Liver (tissue), 9 donors: ENCODE measurements around the gene AK5. TPM values are rescaled to one million over a fixed set of nuclear protein-coding genes. Genes with fewer than 3 reads are reported as not detected.

Experiments used
- DNase-seq: peaks from one replicate; pipeline ENCODE4 v3.0.0-alpha.2; 2017; ENCODE audit warnings: low spot score
- H3K27ac ChIP-seq, 2 donors: one replicate each; pipeline ENCODE4 v1.7.0; 2013; ENCODE audit warnings: inconsistent platforms in 2 of 2, low read length in 2 of 2, control low read depth in 1 of 2, low read depth in 1 of 2, mild to moderate bottlenecking in 1 of 2
- H3K27me3 ChIP-seq, 4 donors: one replicate each; pipeline versions ENCODE4 v1.6.1 to v1.7.0; 2013; ENCODE audit warnings: low read length in 3 of 4, inconsistent platforms in 1 of 4, mild to moderate bottlenecking in 1 of 4, moderate library complexity in 1 of 4; ENCODE audit not compliant: control insufficient read depth in 4 of 4, insufficient read depth in 4 of 4
- H3K36me3 ChIP-seq, 4 donors: one replicate each; pipeline versions ENCODE4 v1.6.1 to v1.7.0; 2013; ENCODE audit warnings: low read length in 3 of 4, mild to moderate bottlenecking in 3 of 4, low read depth in 1 of 4, moderate library complexity in 1 of 4; ENCODE audit not compliant: control insufficient read depth in 4 of 4, insufficient read depth in 3 of 4
- H3K4me1 ChIP-seq, 4 donors: one replicate each; pipeline versions ENCODE4 v1.6.1 to v1.7.0; 2013; ENCODE audit warnings: low read length in 3 of 4, mild to moderate bottlenecking in 3 of 4, moderate library complexity in 1 of 4; ENCODE audit not compliant: control insufficient read depth in 4 of 4, insufficient read depth in 4 of 4
- H3K4me3 ChIP-seq, 3 donors: one replicate each; pipeline versions ENCODE4 v1.6.1 to v1.7.0; 2013; ENCODE audit warnings: low read length in 3 of 3, control low read depth in 1 of 3, low read depth in 1 of 3, mild to moderate bottlenecking in 1 of 3
- H3K9ac ChIP-seq, 2 donors: one replicate each; pipeline ENCODE4 v1.7.0; 2013; ENCODE audit warnings: low read length in 2 of 2, mild to moderate bottlenecking in 2 of 2, moderate library complexity in 2 of 2, control low read depth in 1 of 2, low read depth in 1 of 2
- H3K9me3 ChIP-seq, 4 donors: one replicate each; pipeline versions ENCODE4 v1.6.1 to v1.7.0; 2013; ENCODE audit warnings: low read length in 3 of 4; ENCODE audit not compliant: control insufficient read depth in 4 of 4
- EGR1 ChIP-seq, 2 donors: IDR thresholded peaks; 2 replicates each; pipeline ENCODE4 v1.6.1; 2016 to 2018; ENCODE audit warnings: antibody characterized with exemption in 2 of 2, low read depth in 2 of 2
- FOXA1 ChIP-seq: IDR thresholded peaks from 2 replicates; pipeline ENCODE4 v1.6.1; 2016; ENCODE audit warnings: antibody characterized with exemption
- FOXA2 ChIP-seq: IDR thresholded peaks from 2 replicates; pipeline ENCODE4 v1.6.1; 2016; ENCODE audit warnings: antibody characterized with exemption
- GABPA ChIP-seq, 2 donors: IDR thresholded peaks in 1 of 2; conservative IDR thresholded peaks in 1 of 2; 2 replicates each; pipeline ENCODE4 v1.6.1; 2016; ENCODE audit warnings: antibody characterized with exemption in 2 of 2, mild to moderate bottlenecking in 1 of 2, moderate library complexity in 1 of 2
- HNF4A ChIP-seq, 2 donors: conservative IDR thresholded peaks; 2 replicates each; pipeline ENCODE4 v1.6.1; 2016; ENCODE audit warnings: antibody characterized with exemption in 2 of 2, mild to moderate bottlenecking in 2 of 2
- HNF4G ChIP-seq: IDR thresholded peaks from 2 replicates; pipeline ENCODE4 v1.6.1; 2016; ENCODE audit warnings: antibody characterized with exemption
- JUND ChIP-seq, 2 donors: IDR thresholded peaks; 2 replicates each; pipeline ENCODE4 v1.6.1; 2016; ENCODE audit warnings: antibody characterized with exemption in 2 of 2
- NR2F2 ChIP-seq: IDR thresholded peaks from 2 replicates; pipeline ENCODE4 v1.6.1; 2016; ENCODE audit warnings: antibody characterized with exemption
- RAD21 ChIP-seq, 2 donors: IDR thresholded peaks; 2 replicates each; pipeline ENCODE4 v1.6.1; 2016; ENCODE audit warnings: antibody characterized with exemption in 2 of 2, mild to moderate bottlenecking in 2 of 2
- RXRA ChIP-seq, 2 donors: IDR thresholded peaks; 2 replicates each; pipeline ENCODE4 v1.6.1; 2017 to 2018; ENCODE audit warnings: antibody characterized with exemption in 2 of 2, mild to moderate bottlenecking in 1 of 2
- SP1 ChIP-seq: IDR thresholded peaks from 2 replicates; pipeline ENCODE4 v1.6.1; 2018; ENCODE audit warnings: antibody characterized with exemption, mild to moderate bottlenecking
- TAF1 ChIP-seq: conservative IDR thresholded peaks from 2 replicates; pipeline ENCODE4 v1.6.1; 2016; ENCODE audit warnings: antibody characterized with exemption, mild to moderate bottlenecking
- YY1 ChIP-seq: IDR thresholded peaks from 2 replicates; pipeline ENCODE4 v1.6.1; 2016; ENCODE audit warnings: antibody characterized with exemption, mild to moderate bottlenecking
- WGBS: extraction: QIAGEN DNeasy Blood & Tissue Kit; methylation state at CpG from one replicate; pipeline ENCODE4 v1.1.7; 2013; 5-methylcytosine and 5-hydroxymethylcytosine counted together
- polyA plus RNA-seq, 2 donors: library from polyadenylated mRNA; stranded (reverse) in 1 of 2; unstranded in 1 of 2; fragments of 200-250 nt in 1 of 2; fragments of >200 nt in 1 of 2; fragmentation: Nextera tagmentation in 1 of 2; extraction: Ambion mirVana in 1 of 2; gene quantifications; one replicate each; pipeline versions ENCODE4 v1.2.1 to v1.2.3, GENCODE V29; 2013 to 2015
- total RNA-seq, 2 donors: library from RNA; depleted of rRNA; stranded (reverse); fragments of >200 nt; gene quantifications; one replicate each; pipeline ENCODE4 v1.2.3, GENCODE V29; 2014
- TF ChIP-seq, protein P1 (sequence below): IDR thresholded peaks from 2 replicates; pipeline ENCODE4 v1.6.1; 2016; ENCODE audit warnings: antibody characterized with exemption
- TF ChIP-seq, protein P2 (sequence below): fragments of 150-350 bp; IDR thresholded peaks from 2 replicates; pipeline ENCODE4 v1.5.1; 2017; ENCODE audit warnings: improper control_type of control experiment, low read depth, low read length; ENCODE audit not compliant: missing input control
- TF ChIP-seq, protein P3 (sequence below): IDR thresholded peaks from 2 replicates; pipeline ENCODE4 v1.6.1; 2016; ENCODE audit warnings: antibody characterized with exemption
- TF ChIP-seq, protein P4 (sequence below): IDR thresholded peaks from 2 replicates; pipeline ENCODE4 v1.6.1; 2016; ENCODE audit warnings: antibody characterized with exemption
- TF ChIP-seq, protein P5 (sequence below): IDR thresholded peaks from 2 replicates; pipeline ENCODE4 v1.6.1; 2016; ENCODE audit warnings: antibody characterized with exemption, mild to moderate bottlenecking
- donor health status: healthy.
- donor health status: healthy.
- donor health status: healthy.
- donor health status: healthy.
- donor health status: healthy.

The AK5 gene
- total and polyA plus RNA-seq, 4 donors = 0.12 to 0.33 (median 0.23) TPM

DNA sequence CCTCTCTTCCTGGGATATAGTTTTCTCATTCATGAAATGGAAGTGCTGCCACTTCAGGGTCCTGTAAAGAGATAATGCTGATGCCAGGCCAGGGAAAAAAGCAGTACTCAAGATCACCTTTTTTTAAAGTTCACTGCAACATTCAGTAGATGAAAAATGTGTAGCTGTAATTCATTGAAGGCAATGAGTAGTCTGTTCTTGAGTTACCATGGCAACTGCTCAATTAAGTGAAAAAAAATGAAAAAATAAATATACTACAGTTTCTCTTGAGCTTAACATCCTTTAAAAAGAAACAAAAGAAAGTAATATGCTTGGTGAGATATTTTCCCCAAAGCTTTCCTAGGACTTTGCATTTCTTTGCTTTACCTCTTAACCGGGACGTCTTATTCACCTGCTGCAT lies 183.3 kb downstream of the AK5 start:
- H3K27me3 ChIP-seq = no peaks in the 10 kb centered on the region
- WGBS = 91% methylated on average over 2 of the region's 2 CpGs
- H3K27ac ChIP-seq = no peak overlapping the region
- no peaks in the 10 kb centered on the region for H3K9me3 ChIP-seq
- no peak overlapping the region for H3K4me3 ChIP-seq
- no peak for DNase-seq
- H3K36me3 ChIP-seq = no peaks in the 10 kb centered on the region
- no peaks in the 10 kb centered on the region for H3K4me1 ChIP-seq
- TF ChIP-seq GABPA (IDR thresholded peaks at IDR 0.05 in 1 of 2, conservative IDR thresholded peaks at IDR 0.05 in 1 of 2) = no peak
- no peak for TF ChIP-seq YY1
- no peak for TF ChIP-seq SP1
- TF ChIP-seq RAD21 (IDR thresholded peaks at IDR 0.05) = no peak
- TF ChIP-seq, protein P1, sequence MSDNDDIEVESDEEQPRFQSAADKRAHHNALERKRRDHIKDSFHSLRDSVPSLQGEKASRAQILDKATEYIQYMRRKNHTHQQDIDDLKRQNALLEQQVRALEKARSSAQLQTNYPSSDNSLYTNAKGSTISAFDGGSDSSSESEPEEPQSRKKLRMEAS = no peak
- TF ChIP-seq JUND (IDR thresholded peaks at IDR 0.05) = no peak
- no peak for TF ChIP-seq RXRA (IDR thresholded peaks at IDR 0.05)
- TF ChIP-seq, protein P2, sequence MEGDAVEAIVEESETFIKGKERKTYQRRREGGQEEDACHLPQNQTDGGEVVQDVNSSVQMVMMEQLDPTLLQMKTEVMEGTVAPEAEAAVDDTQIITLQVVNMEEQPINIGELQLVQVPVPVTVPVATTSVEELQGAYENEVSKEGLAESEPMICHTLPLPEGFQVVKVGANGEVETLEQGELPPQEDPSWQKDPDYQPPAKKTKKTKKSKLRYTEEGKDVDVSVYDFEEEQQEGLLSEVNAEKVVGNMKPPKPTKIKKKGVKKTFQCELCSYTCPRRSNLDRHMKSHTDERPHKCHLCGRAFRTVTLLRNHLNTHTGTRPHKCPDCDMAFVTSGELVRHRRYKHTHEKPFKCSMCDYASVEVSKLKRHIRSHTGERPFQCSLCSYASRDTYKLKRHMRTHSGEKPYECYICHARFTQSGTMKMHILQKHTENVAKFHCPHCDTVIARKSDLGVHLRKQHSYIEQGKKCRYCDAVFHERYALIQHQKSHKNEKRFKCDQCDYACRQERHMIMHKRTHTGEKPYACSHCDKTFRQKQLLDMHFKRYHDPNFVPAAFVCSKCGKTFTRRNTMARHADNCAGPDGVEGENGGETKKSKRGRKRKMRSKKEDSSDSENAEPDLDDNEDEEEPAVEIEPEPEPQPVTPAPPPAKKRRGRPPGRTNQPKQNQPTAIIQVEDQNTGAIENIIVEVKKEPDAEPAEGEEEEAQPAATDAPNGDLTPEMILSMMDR = no peak
- no peak for TF ChIP-seq TAF1
- no peak for TF ChIP-seq HNF4A (conservative IDR thresholded peaks at IDR 0.05)
- TF ChIP-seq, protein P3, sequence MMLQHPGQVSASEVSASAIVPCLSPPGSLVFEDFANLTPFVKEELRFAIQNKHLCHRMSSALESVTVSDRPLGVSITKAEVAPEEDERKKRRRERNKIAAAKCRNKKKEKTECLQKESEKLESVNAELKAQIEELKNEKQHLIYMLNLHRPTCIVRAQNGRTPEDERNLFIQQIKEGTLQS = no peak
- TF ChIP-seq HNF4G = no peak
- no peak for TF ChIP-seq FOXA2
- TF ChIP-seq NR2F2 = no peak
- TF ChIP-seq FOXA1 = no peak
- TF ChIP-seq, protein P4, sequence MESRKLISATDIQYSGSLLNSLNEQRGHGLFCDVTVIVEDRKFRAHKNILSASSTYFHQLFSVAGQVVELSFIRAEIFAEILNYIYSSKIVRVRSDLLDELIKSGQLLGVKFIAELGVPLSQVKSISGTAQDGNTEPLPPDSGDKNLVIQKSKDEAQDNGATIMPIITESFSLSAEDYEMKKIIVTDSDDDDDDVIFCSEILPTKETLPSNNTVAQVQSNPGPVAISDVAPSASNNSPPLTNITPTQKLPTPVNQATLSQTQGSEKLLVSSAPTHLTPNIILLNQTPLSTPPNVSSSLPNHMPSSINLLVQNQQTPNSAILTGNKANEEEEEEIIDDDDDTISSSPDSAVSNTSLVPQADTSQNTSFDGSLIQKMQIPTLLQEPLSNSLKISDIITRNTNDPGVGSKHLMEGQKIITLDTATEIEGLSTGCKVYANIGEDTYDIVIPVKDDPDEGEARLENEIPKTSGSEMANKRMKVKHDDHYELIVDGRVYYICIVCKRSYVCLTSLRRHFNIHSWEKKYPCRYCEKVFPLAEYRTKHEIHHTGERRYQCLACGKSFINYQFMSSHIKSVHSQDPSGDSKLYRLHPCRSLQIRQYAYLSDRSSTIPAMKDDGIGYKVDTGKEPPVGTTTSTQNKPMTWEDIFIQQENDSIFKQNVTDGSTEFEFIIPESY = no peak
- TF ChIP-seq, protein P5, sequence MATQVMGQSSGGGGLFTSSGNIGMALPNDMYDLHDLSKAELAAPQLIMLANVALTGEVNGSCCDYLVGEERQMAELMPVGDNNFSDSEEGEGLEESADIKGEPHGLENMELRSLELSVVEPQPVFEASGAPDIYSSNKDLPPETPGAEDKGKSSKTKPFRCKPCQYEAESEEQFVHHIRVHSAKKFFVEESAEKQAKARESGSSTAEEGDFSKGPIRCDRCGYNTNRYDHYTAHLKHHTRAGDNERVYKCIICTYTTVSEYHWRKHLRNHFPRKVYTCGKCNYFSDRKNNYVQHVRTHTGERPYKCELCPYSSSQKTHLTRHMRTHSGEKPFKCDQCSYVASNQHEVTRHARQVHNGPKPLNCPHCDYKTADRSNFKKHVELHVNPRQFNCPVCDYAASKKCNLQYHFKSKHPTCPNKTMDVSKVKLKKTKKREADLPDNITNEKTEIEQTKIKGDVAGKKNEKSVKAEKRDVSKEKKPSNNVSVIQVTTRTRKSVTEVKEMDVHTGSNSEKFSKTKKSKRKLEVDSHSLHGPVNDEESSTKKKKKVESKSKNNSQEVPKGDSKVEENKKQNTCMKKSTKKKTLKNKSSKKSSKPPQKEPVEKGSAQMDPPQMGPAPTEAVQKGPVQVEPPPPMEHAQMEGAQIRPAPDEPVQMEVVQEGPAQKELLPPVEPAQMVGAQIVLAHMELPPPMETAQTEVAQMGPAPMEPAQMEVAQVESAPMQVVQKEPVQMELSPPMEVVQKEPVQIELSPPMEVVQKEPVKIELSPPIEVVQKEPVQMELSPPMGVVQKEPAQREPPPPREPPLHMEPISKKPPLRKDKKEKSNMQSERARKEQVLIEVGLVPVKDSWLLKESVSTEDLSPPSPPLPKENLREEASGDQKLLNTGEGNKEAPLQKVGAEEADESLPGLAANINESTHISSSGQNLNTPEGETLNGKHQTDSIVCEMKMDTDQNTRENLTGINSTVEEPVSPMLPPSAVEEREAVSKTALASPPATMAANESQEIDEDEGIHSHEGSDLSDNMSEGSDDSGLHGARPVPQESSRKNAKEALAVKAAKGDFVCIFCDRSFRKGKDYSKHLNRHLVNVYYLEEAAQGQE = no peak
- TF ChIP-seq EGR1 (IDR thresholded peaks at IDR 0.05; ENCODE audit: low read depth in 2 of 2) = no peak
- no peak overlapping the region for H3K9ac ChIP-seq
